GM19035 (cell line): ENCODE measurements around the gene TRIM52.

Source experiments
- ATAC-seq: cut with Tn5 transposase; IDR thresholded peaks from one replicate; pipeline ENCODE4 v1.9.1; 2021; ENCODE audit not compliant: unreplicated experiment

TRIM52 gene

DNA sequence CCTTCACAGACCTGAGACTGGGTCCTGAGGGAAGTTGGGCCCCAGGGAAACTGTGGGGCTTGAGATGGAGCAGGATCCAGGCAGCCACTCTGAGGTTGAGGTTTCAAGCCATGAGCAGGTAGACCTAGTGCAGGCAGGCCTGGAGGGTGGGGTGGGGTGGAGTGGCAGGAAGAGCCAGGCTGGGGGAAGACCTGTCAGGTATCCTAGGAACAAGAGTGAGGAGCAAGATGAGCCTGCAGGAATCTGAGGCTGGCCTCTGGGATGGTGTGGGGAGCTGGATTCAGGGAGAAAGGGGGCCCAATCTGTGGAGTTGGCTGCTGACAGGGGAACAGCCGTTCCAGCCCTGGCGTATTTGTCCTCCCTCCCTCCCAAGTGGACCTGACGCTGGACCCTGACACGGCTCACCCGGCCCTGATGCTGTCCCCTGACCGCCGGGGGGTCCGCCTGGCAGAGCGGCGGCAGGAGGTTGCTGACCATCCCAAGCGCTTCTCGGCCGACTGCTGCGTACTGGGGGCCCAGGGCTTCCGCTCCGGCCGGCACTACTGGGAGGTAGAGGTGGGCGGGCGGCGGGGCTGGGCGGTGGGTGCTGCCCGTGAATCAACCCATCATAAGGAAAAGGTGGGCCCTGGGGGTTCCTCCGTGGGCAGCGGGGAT lies 27.0 kb downstream of the TRIM52 start:
- no peak for ATAC-seq

DNA sequence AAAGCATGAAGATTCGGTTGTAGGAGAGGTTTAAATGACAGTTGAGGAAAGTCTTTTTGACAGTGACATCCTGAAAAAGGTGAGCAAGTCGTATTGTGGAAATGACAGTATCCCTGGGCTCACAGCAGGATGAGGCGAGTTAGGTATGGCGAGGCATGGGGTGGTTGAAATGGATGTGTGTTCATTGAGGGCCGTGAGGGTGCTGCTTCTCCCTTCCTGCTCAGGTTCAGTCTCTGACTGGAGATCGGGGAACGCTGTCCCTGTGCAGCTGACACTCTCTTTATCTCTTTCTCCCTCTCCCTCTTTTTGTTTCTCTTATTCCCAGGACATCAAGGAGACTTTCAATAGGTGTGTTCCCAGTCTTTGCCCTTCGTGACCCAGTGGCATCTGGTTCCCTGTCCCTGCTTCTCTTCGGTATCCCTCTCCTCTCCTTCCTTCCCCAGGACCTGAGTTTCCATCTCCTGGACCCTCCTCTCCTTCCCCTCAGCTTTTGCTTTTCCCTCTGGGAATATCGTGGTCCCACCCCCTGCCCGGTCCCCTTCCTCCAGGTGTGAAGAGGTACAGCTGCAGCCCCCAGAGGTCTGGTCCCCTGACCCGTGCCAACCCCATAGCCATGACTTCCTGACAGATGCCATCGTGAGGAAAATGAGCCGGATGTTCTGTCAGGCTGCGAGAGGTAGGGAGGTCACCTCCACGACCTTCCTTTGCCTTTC lies 27.7 kb downstream of the TRIM52 start:
- no peak for ATAC-seq

- no peak for ATAC-seq
Observed at GRCh38 chr5:181232593-181232992, 28.4 kb downstream of the TRIM52 start.

DNA sequence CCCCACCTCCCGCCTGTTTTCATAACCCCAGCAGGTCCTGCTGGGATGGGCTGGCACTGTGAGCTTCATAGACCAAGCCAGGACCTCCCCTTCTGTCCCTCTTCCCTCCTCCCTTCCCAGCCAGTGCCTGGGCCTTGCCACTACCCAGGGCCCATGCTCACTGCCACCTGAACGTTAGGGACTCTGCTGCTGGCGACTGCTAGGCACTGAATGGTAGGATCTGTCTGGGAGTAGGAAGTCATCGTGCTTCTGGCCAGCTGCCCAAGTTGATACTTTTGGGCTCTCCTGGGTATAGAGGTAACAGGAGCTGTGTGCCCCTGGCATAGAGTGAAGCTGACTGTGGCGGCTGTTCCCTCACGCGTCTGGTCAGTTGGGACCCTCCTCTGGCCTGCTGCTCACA lies 29.5 kb downstream of the TRIM52 start:
- no peak for ATAC-seq

DNA sequence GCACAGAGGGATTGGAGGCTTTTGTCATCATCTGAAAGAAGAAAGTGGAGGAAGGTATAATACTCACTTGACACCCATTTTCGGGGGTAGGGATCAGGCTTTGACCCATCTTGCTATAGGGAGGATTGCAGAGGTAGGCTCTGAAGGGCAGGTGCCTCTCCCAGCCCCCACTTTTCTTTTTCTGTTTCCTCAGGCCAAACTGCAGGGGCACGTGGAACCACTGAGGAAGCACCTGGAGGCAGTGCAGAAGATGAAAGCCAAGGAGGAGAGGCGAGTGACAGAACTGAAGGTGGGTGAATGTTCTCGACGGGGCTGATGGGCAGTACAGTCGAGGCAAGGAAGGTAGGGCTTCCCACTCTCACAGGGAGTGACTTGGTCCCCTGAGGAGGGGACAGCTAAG lies 30.4 kb downstream of the TRIM52 start:
- ATAC-seq: no peak

DNA sequence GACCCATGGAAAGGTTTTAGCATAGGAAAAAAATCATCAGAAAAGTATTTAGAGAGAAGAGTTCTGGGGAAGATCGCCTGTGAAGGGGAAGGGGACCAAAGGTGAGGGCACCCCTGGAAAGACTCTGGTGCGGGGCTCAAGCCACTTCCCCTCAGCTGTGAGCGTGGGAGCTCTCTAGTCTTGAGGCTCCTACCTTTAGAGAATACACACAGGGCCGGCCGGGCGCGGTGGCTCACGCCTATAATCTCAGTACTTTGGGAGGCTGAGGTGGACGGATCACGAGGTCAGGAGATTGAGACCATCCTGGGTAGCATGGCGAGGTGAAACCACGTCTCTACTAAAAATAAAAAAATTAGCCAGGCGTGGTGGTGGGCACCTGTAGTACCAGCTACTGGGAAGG lies 30.9 kb downstream of the TRIM52 start:
- no peak for ATAC-seq

GRCh38 chr5:181224390-181225229 lies 36.3 kb downstream of the TRIM52 start:
- no peak for ATAC-seq

- peak; percentile 0 for ATAC-seq
Observed at GRCh38 chr5:181223729-181224389, 37.1 kb downstream of the TRIM52 start.

GRCh38 chr5:181223058-181223728 lies 37.8 kb downstream of the TRIM52 start, which contains the start of gene TRIM41:
Gene TRIM41, plus strand, starts transcription at chr5:181223281. Its CDS starts 719 bp downstream, at chr5:181224000.
- peak; percentile 65 for ATAC-seq

- no peak for ATAC-seq
Observed at GRCh38 chr5:181222630-181223057, 38.3 kb downstream of the TRIM52 start.

GRCh38 chr5:181221792-181222629 lies 38.9 kb downstream of the TRIM52 start:
- peak; percentile 30 for ATAC-seq

- no peak for ATAC-seq
Observed at GRCh38 chr5:181221105-181221791, 39.7 kb downstream of the TRIM52 start.

GRCh38 chr5:181220178-181220515 lies 40.8 kb downstream of the TRIM52 start:
- no peak for ATAC-seq

- ATAC-seq: no peak
Observed at GRCh38 chr5:181219262-181220177, 41.4 kb downstream of the TRIM52 start.

- no peak for ATAC-seq
Observed at GRCh38 chr5:181218795-181219124, 42.2 kb downstream of the TRIM52 start.

DNA sequence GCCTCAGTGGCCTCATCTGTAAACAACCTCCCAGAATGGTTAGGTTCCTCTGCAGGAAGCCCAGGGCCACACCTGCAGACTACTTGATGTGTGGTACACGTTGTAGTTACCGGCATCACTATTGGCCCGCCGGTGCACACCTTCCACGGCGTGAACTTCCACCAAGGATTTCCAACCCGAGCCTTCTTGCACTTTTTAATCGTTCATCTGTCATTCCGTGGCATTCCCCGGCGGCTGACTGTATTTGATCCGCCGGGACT lies 43.2 kb downstream of the TRIM52 start:
- peak; percentile 20 for ATAC-seq

DNA sequence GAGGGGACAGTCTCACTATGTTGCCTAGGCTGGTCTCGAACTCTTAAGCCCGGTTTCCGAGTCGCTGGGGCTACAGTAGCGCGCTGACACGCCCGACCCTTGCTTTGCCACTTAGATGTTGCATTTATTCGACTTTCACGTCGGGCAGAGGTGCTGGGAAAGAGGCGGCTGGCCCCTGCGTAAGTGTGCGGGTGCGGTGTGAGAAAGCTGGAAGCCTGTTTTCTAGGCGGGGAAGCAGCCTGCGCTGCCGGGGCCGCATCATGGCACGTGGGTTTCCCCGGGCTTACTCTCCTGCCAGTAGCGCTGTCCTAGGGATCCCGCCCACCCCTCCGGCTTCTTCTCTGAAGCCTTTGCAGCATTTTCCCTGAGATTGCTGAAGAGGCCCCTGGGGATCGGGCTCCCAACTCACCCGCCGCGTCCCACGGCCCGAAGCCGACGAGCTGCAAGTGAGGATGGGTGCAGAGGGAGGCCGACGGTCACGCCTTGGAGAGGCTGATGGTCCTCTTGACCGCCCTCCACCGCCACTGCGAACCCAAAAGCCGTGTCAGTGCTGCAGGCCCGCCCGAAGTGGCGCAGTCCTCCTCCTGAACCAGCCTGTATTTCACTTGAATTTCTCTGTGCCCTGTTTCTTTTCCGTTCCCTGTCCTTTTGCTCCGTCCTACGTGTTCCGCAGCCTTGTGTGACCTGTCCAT lies 43.7 kb downstream of the TRIM52 start:
- peak; percentile 20 for ATAC-seq
